Activated T-cell treated with anti-CD3 and anti-CD28 coated beads, Interleukin-2, amount 50 U/mL, for 1 hour (primary cell): ENCODE data around the gene MYO16.
"Not testable (repeated sequence)": the region's sequence is repeated elsewhere in the genome, so short reads cannot be mapped to it uniquely, and the experiment has no call there.

ENCODE experiments used
- DNase-seq: peaks from one replicate; pipeline ENCODE4 v3.0.0-alpha.2; 2020

MYO16 gene

DNA sequence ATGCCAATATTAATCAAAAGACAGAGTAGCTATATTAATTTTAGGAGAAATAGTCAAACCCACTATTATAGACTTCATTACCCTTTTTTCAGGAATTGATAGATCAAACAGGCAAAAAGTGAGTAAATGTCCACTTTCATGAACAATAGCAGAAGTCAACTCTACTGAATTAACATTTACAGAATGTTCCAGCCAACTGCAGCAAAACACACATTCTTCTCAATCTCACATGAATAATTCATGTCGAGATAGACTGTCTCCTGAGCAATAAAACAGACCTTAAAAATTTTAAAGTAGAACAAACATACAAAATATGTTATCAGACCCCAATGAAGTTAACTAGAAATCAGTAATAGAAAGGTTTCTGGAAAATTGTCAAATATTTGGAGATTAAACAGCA lies 118.4 kb downstream of the MYO16 start:
- no peak for DNase-seq

DNA sequence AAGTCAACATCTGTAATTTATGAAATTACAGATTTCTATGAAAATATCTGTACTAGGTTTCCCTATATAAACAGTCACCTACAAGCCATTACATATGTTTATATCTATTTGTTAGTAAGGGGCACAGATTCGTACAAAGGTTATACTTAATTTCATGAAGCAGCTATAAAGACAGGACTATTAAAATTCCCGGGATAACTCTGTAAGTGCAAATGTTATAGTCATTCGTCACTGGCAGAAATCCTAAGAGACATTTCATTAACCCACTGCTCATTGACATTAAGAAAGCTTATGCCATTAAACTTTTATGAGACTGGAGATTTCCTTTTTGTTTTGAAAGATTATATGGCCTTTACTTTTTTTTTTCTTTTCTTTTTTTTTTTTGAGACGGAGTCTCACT lies 122.9 kb downstream of the MYO16 start:
- DNase-seq = no peak

DNA sequence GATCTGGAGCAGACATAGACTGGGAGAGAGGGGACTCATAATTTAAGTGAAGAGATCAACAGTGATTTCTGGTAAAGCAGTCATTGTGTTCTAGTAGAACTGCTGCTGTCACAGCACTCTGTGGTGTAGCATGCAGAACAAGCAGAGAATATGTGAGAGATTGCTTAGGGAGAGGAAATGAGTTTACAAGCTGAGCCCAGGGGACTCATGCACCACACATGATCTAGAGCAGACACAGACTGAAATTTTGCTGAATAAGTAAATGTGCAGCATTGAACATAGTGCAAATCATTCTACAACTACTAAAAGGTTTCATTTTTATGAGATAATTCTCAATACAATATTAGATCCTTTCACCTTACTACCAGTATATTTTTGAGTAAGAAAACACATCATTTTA lies 125.7 kb downstream of the MYO16 start:
- no peak for DNase-seq

DNA sequence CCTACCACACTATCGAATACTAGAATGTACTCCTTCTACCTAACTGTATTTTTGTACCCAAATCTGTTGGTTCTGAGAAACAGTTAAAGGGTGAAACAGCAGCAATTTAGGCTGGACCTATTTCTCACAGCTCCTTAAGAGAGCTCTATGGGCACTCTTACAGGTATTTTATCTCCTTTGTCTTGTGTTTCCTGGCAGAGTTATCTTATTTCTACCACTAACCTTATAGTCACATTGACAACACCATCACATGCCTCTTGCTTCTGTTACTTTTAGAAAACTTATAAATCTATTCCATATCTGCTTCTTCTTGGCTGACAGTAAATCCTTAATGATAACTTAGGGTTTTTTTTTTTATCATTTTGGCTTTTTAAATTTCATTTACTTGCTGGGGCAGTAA lies 130.7 kb downstream of the MYO16 start:
- DNase-seq = no peak

DNA sequence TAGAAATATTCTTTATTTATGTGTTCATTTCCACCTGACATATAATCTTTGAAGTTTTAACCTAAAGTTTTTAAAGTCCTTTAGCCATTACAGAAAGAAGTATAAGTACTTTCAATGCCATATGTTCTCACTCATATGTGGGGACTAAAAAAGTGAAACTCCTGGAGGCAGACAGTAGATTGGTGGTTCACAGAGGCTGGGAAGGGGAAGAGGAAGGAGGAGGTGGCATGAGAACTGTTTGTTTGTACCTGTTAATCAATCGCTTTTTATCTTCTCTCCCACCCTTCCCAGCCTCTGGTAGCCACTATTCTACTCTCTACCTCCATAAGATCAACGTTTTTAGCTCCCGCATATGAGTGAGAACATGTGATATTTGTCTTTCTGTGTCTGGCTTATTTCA lies 131.1 kb downstream of the MYO16 start:
- DNase-seq = no peak

DNA sequence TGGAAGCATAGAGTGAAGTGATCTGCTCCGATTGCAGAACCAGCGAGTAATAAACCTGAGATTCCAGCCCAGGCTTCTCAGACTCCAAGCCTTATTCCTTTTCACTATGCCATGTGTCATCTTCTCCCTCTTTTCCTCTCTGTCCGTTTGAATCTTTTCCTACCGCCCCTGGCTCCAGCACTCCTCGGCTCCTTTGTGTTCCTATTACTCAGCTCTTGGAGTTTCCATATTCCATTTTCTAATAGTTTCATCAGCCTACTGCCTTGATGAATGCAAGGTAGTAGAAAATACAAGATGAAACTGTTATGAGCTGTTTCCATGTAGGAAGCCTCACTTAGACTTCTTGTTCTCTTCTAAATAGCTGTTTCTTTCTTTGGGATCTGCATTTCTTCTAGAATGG lies 138.6 kb downstream of the MYO16 start:
- no peak for DNase-seq

DNA sequence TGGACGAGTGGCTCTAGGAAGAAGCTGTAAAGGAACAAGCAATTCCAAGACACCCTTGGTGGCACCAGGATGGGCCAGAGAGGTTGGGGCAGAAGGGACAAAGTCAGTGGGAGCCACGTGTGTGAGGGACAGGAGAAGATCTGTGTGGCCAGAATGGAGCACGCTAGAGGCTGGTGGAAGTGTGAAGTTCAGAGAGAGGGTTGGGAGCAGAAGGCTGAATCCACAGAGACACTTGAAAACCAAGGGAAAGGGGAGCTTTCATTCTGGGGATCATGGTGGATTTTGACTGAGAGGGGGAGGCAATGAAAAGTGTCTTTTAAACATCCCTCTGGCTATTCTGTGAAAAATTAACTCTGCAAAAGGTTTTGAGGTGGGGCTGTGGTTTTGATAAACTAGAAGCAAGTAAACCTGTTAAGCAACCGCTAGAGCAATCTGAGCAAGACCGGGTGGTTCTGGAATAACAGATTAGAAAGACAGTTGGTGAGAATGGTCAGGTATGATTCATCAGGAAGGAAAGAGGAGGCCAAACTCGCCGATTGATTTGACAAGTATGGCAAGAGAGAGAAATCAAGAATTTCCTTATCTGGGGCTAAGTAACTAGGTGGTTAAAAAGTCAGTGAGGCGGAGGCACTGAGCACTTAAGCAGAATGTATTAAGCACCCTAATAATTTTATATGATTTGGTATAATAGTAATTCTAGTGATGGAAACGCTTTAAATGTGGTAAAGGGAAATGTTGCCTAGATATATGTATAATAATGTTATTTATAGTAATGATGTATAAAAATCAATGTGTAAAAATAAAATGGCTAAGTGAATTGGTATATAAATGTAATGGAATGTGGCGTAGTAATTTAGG lies 140.0 kb downstream of the MYO16 start:
- DNase-seq = no peak

DNA sequence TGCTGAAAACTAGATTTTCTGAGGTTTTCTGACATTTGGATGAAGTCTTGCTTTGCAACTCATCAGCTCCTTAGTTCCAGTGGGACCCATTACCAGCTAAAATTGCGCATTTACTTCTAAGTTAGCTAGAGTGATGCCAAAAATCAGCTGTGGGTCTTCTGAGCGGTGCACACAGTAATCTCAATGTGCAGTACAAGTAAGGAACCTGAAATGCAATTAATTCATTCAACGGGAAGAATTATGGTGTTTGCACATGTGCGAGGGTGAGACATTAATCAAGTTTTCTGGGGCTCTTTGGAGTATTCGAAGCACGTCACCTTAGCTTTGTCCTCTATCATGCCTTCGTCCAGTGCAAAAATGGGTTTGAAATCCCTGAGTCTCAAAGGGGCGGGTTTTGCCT lies 146.2 kb downstream of the MYO16 start:
- DNase-seq = no peak

DNA sequence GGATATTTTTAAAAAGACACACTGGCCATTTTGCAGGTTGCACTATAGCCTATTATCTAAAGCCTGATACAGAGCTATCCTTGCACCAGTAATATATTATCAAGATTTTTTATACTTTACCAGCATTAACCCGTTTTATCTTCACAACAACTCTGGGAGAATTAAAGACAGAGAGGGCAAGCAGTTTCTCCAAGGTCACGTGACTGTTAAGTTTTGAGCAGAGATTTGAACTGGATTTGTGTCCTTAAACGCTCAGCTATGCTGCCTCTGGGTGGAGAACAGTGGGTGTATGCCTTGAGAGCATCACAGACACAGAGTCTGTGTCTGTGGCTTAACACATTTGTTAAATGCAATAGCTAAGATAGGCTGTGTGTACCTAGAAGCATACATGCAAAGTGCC lies 147.2 kb downstream of the MYO16 start:
- no peak for DNase-seq

DNA sequence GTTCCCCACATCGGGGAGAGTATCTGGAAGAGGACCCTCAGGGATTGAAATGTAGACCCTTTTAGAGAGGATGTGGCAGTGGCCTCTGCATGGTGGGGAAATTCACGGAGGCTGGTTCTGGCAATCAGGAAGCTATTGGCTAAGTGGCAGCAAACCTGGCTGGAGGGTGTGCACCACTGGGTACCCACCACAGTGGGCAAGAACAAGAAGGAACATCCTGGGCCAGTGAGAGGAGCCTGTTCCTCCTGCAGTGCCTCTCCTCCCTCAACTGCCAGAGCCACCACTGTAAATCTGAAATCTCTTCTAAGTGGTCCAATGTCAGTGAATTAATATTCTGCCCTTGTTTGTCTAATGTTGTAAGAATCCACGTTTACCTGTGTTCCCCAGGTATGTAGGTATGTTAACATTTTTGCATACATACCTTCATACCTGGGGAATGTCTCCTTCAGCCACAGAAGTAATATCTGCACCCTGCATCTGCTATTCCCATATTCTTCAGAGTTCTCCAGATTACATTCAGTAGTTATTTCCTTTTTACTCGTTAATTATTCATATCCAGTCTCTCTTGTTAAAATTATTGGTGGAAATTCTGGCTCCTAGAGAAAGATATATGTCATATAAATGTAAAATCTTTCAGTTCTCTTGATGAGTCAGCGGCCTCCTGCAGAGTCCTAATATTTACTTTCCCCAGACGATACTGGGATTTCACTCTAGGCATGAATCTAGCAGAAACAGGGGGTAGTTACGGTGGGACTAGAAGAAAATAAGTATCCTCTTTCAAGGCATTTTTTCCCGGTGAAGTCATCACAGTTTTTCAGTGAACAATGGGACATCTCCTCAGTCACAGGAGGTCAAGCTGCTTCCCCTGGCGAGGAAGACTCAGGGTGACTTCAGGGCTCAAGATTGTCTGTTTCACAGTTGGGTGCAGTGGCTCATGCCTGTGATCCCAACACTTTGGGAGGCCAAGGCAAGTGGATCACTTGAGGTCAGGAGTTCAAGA lies 148.3 kb downstream of the MYO16 start:
- no peak for DNase-seq

DNA sequence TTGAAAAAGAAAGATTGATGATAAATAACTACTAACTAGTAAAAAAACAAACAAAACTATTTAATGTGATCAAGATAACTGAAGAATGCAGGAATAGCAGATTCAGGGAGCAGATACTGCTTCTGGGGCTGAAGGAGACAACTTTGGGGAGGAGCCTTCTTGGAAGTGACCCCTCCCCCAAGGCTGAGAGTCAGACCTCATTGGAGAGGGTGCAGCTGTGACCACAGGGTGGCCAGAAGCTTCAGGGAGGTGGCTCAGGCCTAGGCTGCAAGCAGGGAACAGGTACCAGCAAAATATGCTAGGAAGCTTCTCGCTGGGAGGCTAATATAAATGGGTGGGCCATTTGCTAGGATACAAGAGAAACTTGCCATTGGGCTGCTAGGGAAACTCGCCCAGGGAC lies 149.9 kb downstream of the MYO16 start:
- no peak for DNase-seq

DNA sequence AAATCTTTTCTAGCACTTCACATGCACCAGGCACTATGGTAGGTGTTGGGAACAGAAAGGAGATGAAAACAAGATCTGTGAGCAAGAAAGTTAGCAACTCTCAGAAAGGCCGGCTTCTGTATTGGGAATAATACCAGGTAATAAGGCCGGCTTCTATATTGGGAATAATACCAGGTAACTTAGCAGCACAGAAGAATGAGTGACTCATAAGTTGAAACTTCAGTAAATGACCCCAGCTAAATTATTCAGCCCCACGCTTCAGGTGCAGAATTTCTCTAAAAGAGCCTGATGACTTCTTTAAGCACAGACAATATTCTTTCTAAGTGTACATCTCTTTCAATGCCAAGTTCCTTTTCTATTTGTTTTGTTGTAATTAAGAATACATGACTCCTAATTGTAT lies 151.3 kb downstream of the MYO16 start:
- no peak for DNase-seq

DNA sequence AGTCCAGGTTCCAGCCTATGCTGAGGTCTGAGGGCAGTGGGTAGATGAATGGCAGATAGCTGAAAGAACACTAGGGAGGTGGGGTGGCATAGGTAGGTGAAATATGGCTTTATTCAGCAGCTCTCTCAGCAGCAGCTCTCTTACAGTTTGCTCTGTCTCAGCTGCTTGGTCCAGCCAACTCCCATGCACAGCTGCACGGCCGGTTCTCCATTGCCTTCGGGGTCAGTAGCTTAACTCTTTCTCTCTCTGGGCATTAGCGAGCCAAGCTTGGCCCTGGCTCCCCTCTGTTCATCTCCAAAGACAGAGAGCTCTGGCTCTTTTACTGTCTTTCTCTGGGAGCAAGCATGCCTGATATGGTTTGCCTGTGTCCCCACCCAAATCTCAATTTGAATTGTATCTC lies 151.9 kb downstream of the MYO16 start:
- DNase-seq = no peak

DNA sequence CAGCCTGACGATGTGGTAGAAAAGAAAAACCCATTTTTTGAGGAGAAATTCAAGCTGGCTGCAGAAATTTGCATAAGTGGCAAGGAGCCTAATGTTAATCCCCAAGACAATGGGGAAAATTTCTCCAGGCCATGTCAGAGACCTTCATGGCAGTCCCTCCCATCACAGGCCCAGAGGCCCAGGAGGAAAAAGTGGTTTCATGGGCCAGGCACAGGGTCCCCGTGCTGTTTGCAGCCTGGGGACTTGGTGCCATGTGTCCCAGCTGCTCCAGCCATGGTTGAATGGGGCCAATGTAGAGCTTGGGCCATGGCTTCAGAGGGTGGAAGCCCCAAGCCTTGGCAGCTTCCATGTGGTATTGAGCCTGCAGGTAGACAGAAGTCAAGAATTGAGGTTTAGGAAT lies 153.1 kb downstream of the MYO16 start:
- not testable (repeated sequence) for DNase-seq

DNA sequence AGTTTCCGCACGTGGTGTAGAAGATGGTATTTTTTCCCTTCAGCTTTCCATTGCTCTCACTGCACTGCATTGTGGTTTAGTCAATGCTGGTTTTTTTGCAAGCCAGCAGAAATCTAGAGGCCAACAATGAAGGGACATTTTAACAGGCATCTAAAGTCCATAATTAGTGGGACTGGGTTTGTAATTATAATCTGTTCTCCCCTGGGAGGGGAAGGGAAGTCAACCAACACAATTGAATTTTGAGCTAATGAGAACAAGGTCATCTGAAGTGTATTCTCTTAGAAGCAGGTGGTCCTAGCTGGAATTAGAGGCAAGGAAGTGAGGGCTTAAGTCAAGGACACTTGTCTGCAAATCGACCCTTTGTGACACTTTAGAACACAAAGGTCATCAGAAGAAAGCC lies 156.4 kb downstream of the MYO16 start:
- DNase-seq = no peak

DNA sequence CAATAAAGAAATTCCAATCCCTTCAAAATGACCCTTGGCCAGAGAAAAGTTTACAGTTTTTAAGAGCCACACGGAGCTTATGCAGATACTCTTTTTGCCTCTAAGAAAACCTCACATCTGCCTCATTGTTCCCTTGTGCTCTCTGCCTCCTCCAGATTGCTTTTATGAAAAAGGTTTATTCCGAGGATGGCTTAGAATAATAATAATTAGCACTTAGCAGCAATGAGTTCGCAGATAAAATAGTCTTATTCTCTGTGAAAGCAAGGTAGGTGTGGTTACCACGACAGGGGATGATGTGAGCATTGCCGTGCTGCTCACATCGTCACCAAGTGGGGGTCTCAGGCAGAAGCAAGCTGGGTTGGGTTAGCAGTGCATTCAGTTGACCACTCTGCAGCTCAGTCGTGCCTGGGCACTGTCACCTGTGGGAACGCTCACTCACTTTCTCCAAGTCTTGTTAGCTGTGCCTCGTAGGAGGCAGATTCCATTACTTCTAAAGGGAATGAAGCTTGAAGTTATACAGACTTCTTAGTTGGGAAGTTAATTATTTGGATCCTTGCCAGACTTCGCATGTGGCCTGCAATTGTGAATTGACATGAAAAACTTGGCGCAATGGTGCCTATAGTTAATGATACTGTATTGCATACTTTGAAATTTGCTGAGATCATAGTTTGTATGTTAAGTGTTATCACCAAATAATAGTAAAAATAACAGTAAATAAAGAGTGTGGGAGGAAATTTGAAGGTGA lies 157.2 kb downstream of the MYO16 start:
- no peak for DNase-seq

DNA sequence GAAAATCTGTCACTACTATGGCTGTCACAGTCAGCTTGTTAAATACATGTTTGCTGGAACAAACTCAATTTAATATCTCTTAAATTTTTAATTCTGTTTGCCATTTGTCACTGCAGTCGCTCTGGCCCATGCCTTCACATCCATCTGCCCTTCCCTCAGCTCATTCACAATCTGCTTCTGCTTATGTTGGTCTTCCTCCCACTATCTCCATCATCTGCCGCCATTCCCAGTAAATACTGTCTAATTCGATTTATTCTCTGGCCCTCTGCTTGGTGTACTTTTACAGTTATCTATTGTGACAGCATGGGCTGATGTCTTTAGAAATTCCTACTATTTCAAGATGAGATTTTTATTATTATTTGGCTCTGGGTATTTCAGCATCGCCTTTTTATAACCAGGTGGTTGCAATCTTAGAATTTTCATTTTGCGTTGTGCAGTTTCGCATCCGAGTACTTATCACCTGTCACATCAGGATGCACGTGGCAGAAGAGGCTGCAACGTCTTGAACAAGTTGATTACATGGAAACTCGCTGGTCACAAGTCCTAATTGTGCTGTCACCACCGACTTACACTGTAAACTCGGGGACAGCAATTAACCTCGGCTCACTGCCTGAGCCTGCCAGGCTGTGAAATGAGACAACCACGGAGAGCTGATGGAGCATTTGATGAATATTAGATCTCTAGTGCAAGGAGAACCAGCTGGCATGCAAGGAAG lies 158.4 kb downstream of the MYO16 start:
- DNase-seq = no peak

DNA sequence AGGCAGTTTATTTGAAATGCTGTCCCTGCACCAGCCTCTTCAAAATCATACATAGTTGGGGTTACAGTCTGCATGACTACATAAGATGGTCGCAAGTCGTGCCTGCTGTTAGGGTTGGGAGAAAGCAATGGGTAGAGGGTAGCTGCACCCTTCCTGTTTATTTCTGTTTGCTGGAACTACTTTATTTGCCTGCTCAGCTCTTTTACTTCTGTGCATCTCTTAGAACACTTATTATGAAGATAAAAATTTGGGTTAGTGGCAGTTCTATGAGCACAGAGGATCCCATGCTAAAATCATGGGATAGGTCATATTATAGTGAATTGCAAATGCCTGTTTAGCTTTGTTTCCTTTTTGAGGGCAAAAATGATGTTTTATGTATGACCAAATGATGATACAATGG lies 160.1 kb downstream of the MYO16 start:
- no peak for DNase-seq

DNA sequence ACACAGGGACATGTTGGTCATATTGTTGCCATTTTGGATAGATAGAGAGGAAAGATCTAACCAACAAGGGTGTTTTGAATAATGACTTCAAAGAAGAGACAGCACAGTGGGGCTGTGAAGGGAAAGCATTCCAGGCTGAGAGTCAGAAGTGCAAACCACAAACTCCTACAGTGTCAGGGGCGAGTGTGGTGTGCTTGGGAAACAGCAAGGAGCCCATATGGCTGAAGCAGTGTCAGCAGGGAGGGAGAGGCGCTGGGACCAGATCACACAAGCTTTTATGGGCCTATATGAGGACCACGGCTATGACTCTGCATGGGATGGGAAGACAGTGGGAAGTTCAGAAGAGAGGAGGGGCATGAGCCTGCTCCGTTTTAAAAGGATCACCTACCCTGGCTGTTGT lies 166.4 kb downstream of the MYO16 start:
- DNase-seq = no peak

DNA sequence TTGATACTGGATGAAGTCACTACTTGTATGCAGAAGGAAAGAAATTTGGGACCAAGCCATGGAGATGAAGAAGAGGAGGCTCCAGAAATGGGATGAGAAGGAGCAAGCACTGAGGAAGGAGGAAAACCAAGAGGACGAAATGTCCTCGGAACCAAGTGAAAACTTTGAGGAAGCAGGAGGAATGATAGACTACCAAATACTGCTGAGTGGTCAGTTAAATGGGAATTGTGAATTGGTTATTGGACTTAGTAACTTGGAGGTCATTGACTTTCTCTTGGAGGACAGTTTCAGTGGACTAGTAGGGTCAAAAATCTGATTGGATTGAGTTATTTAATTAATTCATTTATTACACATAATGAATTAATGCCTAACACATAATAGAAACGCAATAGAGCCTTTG lies 167.9 kb downstream of the MYO16 start:
- DNase-seq = no peak

DNA sequence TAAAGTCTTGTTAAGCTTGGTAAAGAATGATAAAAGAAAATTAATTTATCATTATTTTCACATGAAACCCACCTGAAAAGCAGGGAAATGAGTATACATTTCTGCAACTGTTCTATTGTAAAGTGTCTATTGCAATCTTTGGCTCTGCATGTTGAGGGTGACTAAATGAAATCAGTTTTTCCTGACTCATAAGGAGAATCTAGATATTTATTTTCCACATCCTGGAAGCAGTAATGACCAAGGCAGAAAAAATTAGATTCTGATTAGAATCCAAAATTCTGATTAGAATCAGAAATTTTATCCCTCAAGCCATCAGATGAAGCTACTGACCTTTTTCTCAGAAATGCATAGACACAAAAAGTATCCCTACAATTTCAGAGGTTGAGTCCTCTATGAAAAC lies 178.4 kb downstream of the MYO16 start:
- no peak for DNase-seq

DNA sequence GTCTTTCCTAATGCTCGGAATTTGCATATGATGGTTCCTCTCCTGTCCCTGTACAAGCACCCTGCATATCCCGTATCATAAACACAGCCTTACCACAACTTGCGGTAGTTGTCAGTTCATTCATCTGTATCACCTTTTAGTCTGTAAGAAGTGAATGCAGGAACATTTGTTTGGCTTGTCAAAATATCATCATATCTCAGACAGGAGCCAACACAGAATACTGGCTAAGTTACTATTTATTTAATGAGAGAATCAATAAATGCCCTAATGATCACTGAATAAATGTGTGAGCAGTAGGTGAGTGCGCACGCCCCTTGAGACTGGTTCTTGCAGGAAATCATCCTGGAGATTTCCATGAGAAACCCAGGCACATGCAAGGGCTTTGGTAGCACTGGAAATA lies 182.8 kb downstream of the MYO16 start:
- DNase-seq = no peak

DNA sequence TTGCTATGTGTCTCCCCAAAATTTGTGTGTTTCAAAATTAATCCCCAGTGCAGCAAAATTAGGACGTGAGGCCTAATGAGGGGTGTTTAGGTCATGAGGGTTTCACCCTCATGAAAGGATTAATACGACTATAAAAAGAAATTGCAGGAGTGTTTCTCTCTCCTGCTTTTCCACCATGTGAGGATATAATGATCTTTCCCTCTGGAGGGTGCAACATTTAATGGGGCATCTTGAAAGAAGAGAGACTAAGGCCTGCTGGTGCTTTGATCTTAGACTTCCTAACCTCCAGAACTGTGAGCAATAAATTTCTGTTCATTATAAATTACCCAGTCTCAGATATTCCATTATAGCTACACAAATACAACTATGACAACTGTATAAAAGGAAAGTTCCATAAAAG lies 183.2 kb downstream of the MYO16 start:
- DNase-seq = no peak
